SK-N-SH (cell line): ENCODE measurements around the gene KLC4. TPM values are rescaled to one million over a fixed set of nuclear protein-coding genes. Genes with fewer than 3 reads are reported as not detected.

Source experiments
- CTCF ChIA-PET: fragments of 300-600, 350-600 bp; formaldehyde crosslinking; extraction: SDS; loops from one replicate; lab custom pipeline; 2021; lab: Yijun Ruan, JAX
- POLR2A ChIA-PET: fragments of 350-600 bp; sonication (Branson Sonifier 250); formaldehyde crosslinking; extraction: SDS; loops from one replicate; lab custom pipeline; 2020; ENCODE audit warnings: antibody characterized with exemption, inconsistent platforms; lab: Yijun Ruan, JAX
- DNase-seq: peaks from one replicate; pipeline ENCODE4 v3.0.0; 2012
- H2AFZ ChIP-seq: fragments of 200-600 bp; sonication (generic); 2 replicates; pipeline ENCODE4 v1.8.1; 2016; ENCODE audit warnings: antibody characterized with exemption, mild to moderate bottlenecking, low read depth
- H3F3A ChIP-seq: fragments of 200-600 bp; sonication (generic); replicated peaks from 2 replicates; pipeline ENCODE3; 2016; ENCODE audit warnings: antibody characterized with exemption, mild to moderate bottlenecking; ENCODE audit not compliant: insufficient read depth
- H3K27ac ChIP-seq, 2 experiments: fragments of 200-500 bp in 1 of 2; fragments of 200-600 bp in 1 of 2; sonication (Bioruptor generic) in 1 of 2; sonication (generic), shearing (Covaris generic) in 1 of 2; 2 replicates each; pipeline versions ENCODE4 v1.5.1 to v1.6.1; 2014 to 2016; ENCODE audit warnings: low read depth in 2 of 2, inconsistent platforms in 1 of 2, low read length in 1 of 2, mild to moderate bottlenecking in 1 of 2, mixed read lengths in 1 of 2
- H3K27me3 ChIP-seq: fragments of 200-600 bp; sonication (generic), shearing (Covaris generic); 2 replicates; pipeline ENCODE4 v1.6.1; 2016; ENCODE audit warnings: mixed run types; ENCODE audit not compliant: insufficient read depth
- H3K36me3 ChIP-seq, 2 experiments: fragments of 200-500 bp in 1 of 2; fragments of 200-600 bp in 1 of 2; sonication (Bioruptor generic) in 1 of 2; sonication (generic) in 1 of 2; replicated peaks in 1 of 2; 2 replicates each; pipeline versions ENCODE3 to v1.5.1; 2014 to 2016; ENCODE audit warnings: low read length in 1 of 2, mild to moderate bottlenecking in 1 of 2; ENCODE audit not compliant: insufficient read depth in 2 of 2, control insufficient read depth in 1 of 2
- H3K4me1 ChIP-seq, 2 experiments: fragments of 200-500 bp in 1 of 2; fragments of 200-600 bp in 1 of 2; sonication (Bioruptor generic) in 1 of 2; sonication (generic), shearing (Covaris generic) in 1 of 2; 2 replicates each; pipeline versions ENCODE4 v1.5.1 to v1.6.1; 2014 to 2016; ENCODE audit warnings: low read depth in 1 of 2, low read length in 1 of 2, mixed run types in 1 of 2; ENCODE audit not compliant: insufficient read depth in 2 of 2, control insufficient read depth in 1 of 2
- H3K4me2 ChIP-seq: fragments of 200-600 bp; sonication (generic), shearing (Covaris generic); 2 replicates; pipeline ENCODE4 v1.6.1; 2017; ENCODE audit warnings: mixed run types
- H3K4me3 ChIP-seq, 2 experiments: fragments of 200-500 bp in 1 of 2; fragments of 200-600 bp in 1 of 2; sonication (Bioruptor generic) in 1 of 2; sonication (generic), shearing (Covaris generic) in 1 of 2; 2 replicates each; pipeline versions ENCODE4 v1.5.1 to v1.8.1; 2014 to 2016; ENCODE audit warnings: low read depth in 2 of 2, inconsistent platforms in 1 of 2, low read length in 1 of 2, mild to moderate bottlenecking in 1 of 2, mixed read lengths in 1 of 2, moderate library complexity in 1 of 2
- H3K79me2 ChIP-seq: fragments of 200-600 bp; sonication (generic); 2 replicates; pipeline ENCODE4 v1.8.1; 2017; ENCODE audit warnings: mild to moderate bottlenecking; ENCODE audit not compliant: insufficient read depth
- H3K9ac ChIP-seq: fragments of 200-600 bp; sonication (generic); 2 replicates; pipeline ENCODE4 v1.6.1; 2017; ENCODE audit warnings: mixed run types
- H3K9me2 ChIP-seq: fragments of 200-600 bp; sonication (generic); 2 replicates; pipeline ENCODE4 v1.6.1; 2017; ENCODE audit warnings: mixed run types
- H3K9me3 ChIP-seq: fragments of 200-600 bp; sonication (generic); 2 replicates; pipeline ENCODE4 v1.6.1; 2017; ENCODE audit warnings: mixed run types, mild to moderate bottlenecking, moderate library complexity
- H4K20me1 ChIP-seq: fragments of 200-600 bp; sonication (generic); 2 replicates; pipeline ENCODE4 v1.6.1; 2017; ENCODE audit warnings: mild to moderate bottlenecking, mixed run types; ENCODE audit not compliant: insufficient read depth
- CHD2 ChIP-seq: fragments of 150-350 bp; IDR thresholded peaks from 2 replicates; pipeline ENCODE4 v1.6.1; 2018; ENCODE audit warnings: low read length; ENCODE audit not compliant: partially characterized antibody
- ELF1 ChIP-seq: IDR thresholded peaks from 2 replicates; pipeline ENCODE4 v1.4.0; 2012
- EP300 ChIP-seq, 2 experiments: IDR thresholded peaks; 2 replicates each; pipeline versions ENCODE4 v1.4.0 to v1.6.1; 2012; ENCODE audit warnings: borderline replicate concordance in 1 of 2, low read depth in 1 of 2, low read length in 1 of 2
- FOXJ3 ChIP-seq: sonication (generic); formaldehyde crosslinking; IDR thresholded peaks from 2 replicates; pipeline ENCODE4 v1.5.1; 2020; ENCODE audit warnings: mild to moderate bottlenecking, missing genetic modification reagents
- GABPA ChIP-seq: IDR thresholded peaks from 2 replicates; pipeline ENCODE4 v1.4.0; 2012; ENCODE audit warnings: low read depth, mild to moderate bottlenecking
- IRF3 ChIP-seq: fragments of 150-350 bp; IDR thresholded peaks from 2 replicates; pipeline ENCODE4 v1.6.1; 2016; ENCODE audit warnings: mild to moderate bottlenecking, low read depth, low read length
- JUND ChIP-seq: IDR thresholded peaks from 2 replicates; pipeline ENCODE4 v1.4.0; 2012
- MAX ChIP-seq: IDR thresholded peaks from 2 replicates; pipeline ENCODE4 v1.4.0; 2012; ENCODE audit warnings: low read depth
- MEF2A ChIP-seq: IDR thresholded peaks from 2 replicates; pipeline ENCODE4 v1.4.0; 2012; ENCODE audit warnings: low read depth, borderline replicate concordance
- NFIC ChIP-seq: IDR thresholded peaks from 2 replicates; pipeline ENCODE4 v1.4.0; 2012; ENCODE audit warnings: borderline replicate concordance
- NRF1 ChIP-seq: IDR thresholded peaks from 2 replicates; pipeline ENCODE4 v1.6.1; 2012; ENCODE audit warnings: low read depth, mild to moderate bottlenecking, low read length
- POLR2AphosphoS5 ChIP-seq: IDR thresholded peaks from 2 replicates; pipeline ENCODE4 v1.6.1; 2012; ENCODE audit warnings: low read depth, low read length
- RCOR1 ChIP-seq: fragments of 150-350 bp; IDR thresholded peaks from 2 replicates; pipeline ENCODE4 v1.6.1; 2017; ENCODE audit warnings: antibody characterized with exemption, low read length
- RFX5 ChIP-seq: IDR thresholded peaks from 2 replicates; pipeline ENCODE4 v1.6.1; 2012; ENCODE audit warnings: mild to moderate bottlenecking, improper control_type of control experiment, low read length
- RXRA ChIP-seq: IDR thresholded peaks from 2 replicates; pipeline ENCODE4 v1.4.0; 2012; ENCODE audit warnings: low read depth, mild to moderate bottlenecking, borderline replicate concordance
- SIN3A ChIP-seq: IDR thresholded peaks from 2 replicates; pipeline ENCODE4 v1.6.1; 2012; ENCODE audit warnings: low read depth, mild to moderate bottlenecking, low read length, moderate library complexity, borderline replicate concordance
- TAF1 ChIP-seq: IDR thresholded peaks from 2 replicates; pipeline ENCODE4 v1.6.1; 2012; ENCODE audit warnings: low read depth, mild to moderate bottlenecking, low read length, moderate library complexity, borderline replicate concordance
- TCF12 ChIP-seq: IDR thresholded peaks from 2 replicates; pipeline ENCODE4 v1.4.0; 2012
- TEAD4 ChIP-seq: IDR thresholded peaks from 2 replicates; pipeline ENCODE4 v1.4.0; 2012; ENCODE audit warnings: mild to moderate bottlenecking, borderline replicate concordance; ENCODE audit not compliant: insufficient read depth
- YY1 ChIP-seq: IDR thresholded peaks from 2 replicates; pipeline ENCODE4 v1.4.0; 2012; ENCODE audit warnings: low read depth, mild to moderate bottlenecking
- WGBS: methylation state at CpG from one replicate; pipeline ENCODE4 v1.1.6; 2017; ENCODE audit warnings: low lambda C conversion rate; 5-methylcytosine and 5-hydroxymethylcytosine counted together
- polyA plus RNA-seq, 3 experiments: library from polyadenylated mRNA; depleted of rRNA; stranded (reverse); fragments of >200 nt; gene quantifications; 2 replicates each; pipeline ENCODE4 v1.2.3, GENCODE V29; 2012
- TF ChIP-seq, protein P1 (sequence below): fragments of 150-350 bp; IDR thresholded peaks from 2 replicates; pipeline ENCODE4 v1.6.1; 2017; ENCODE audit warnings: antibody characterized with exemption, low read length, low read depth, borderline replicate concordance
- TF ChIP-seq, protein P2 (sequence below): IDR thresholded peaks from 2 replicates; pipeline ENCODE4; 2012

The KLC4 gene
- polyA plus RNA-seq, 1 of the 3 experiments (the other 2 are of a cell fraction) = 17.5 TPM

DNA sequence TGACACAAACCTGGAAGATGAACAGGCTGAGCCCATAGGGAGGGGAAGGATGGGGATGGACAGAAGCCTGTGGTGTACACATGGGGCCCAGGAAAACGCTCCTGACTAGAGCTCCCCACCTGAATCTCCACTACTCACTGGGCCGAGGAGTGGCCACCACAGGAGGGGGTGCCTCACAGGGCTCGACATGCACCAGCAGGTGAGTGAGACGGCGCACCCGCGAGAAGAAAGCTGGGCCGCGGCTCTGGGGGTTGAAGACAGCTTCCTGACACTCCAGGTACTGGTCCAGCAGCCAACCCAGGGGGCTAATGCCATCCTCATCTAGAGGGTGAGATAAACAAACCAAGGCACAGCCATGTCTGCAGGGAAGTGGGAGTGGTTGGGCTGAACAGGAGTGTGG lies 16.1 kb upstream of the KLC4 start (continued):
- TF ChIP-seq GABPA = no peak
- TF ChIP-seq SIN3A = no peak
- TF ChIP-seq TEAD4 = no peak
- no peak for TF ChIP-seq RFX5
- TF ChIP-seq JUND = no peak

- TF ChIP-seq, protein P1, sequence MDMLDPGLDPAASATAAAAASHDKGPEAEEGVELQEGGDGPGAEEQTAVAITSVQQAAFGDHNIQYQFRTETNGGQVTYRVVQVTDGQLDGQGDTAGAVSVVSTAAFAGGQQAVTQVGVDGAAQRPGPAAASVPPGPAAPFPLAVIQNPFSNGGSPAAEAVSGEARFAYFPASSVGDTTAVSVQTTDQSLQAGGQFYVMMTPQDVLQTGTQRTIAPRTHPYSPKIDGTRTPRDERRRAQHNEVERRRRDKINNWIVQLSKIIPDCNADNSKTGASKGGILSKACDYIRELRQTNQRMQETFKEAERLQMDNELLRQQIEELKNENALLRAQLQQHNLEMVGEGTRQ = no peak
- TF ChIP-seq EP300 (IDR thresholded peaks at IDR 0.05; ENCODE audit: borderline replicate concordance in 1 of 2, low read depth in 1 of 2, low read length in 1 of 2) (no peak), TCF12 (no peak), RCOR1 (no peak), YY1 (no peak), MEF2A (no peak), IRF3 (no peak), RXRA (no peak), NRF1 (no peak)
- Histone ChIP-seq H3K79me2 (no peaks in the 10 kb centered on the region; the same call in 1 of the 2 replicates), H4K20me1 (no peaks in the 10 kb centered on the region), H3K27ac (no peak overlapping the region), H3K9me2 (no peaks in the 10 kb centered on the region), H3K4me3 (no peak overlapping the region), H3K9me3 (no peaks in the 10 kb centered on the region), H3K4me2 (no peak overlapping the region), H3K36me3 (peaks cover 18 to 74% of the 10 kb centered on the region in 2 experiments), H3K27me3 (no peaks in the 10 kb centered on the region), H2AFZ (no peak overlapping the region), H3K9ac (no peak overlapping the region), H3K4me1 (no peaks in the 10 kb centered on the region), H3F3A (no peaks in the 10 kb centered on the region)
- CTCF ChIA-PET = interaction anchor here (0.5 to 1.2 kb wide), 4 partner anchors 9 to 97 kb away, joined by 3 read pairs; partner anchors contain the start of gene CUL7
- DNase-seq = no peak
- 93% methylated on average over 5 of the region's 11 CpGs for WGBS
- POLR2A ChIA-PET = no interaction called here
These were observed 14.0 kb upstream of the KLC4 start for GRCh38 chr6:43045371-43045930.

DNA sequence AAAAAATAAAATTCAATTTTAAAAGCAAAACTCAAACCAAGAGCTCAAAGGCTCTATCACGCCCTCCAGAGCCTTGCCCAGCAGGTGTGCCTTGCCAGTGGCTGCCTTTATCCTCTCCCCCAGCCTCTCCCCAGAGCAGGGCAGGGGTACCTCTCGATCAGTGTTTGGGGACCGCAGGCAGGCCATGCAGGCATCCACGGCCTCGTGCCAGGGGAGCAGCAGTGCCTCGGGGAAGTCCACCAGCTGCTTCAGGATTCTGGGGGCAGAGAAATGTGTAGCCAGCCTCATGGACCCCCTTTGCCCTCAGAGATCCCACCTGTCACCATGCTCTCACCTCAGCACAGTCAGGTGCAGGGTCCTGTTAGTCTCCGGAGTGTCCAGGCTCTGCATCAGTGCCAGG lies 11.4 kb upstream of the KLC4 start:
- H3F3A ChIP-seq = no peaks in the 10 kb centered on the region
- H3K9ac ChIP-seq = no peak overlapping the region
- DNase-seq = no peak
- H2AFZ ChIP-seq = no peak overlapping the region
- H3K9me3 ChIP-seq = no peaks in the 10 kb centered on the region
- POLR2A ChIA-PET = no interaction called here
- H3K27ac ChIP-seq = no peak overlapping the region
- peaks cover 22% of the 10 kb centered on the region for H3K79me2 ChIP-seq
- no peak overlapping the region for H3K4me2 ChIP-seq
- no peaks in the 10 kb centered on the region for H4K20me1 ChIP-seq
- WGBS = 93% methylated on average over 6 of the region's 7 CpGs
- no peaks in the 10 kb centered on the region for H3K9me2 ChIP-seq
- H3K36me3 ChIP-seq = peaks cover 14 to 68% of the 10 kb centered on the region in 2 experiments
- H3K4me1 ChIP-seq = peaks cover 8 to 21% of the 10 kb centered on the region in 2 experiments; a peak in 3 of 4 replicates
- no peak overlapping the region for H3K4me3 ChIP-seq
- CTCF ChIA-PET = interaction anchor here (0.6 to 1.5 kb wide), 2 partner anchors 96 to 449 kb away, joined by 3 to 5 read pairs; no protein-coding TSS in a partner anchor
- H3K27me3 ChIP-seq = no peaks in the 10 kb centered on the region
- TF ChIP-seq ELF1 (no peak), TEAD4 (no peak), RCOR1 (no peak), TAF1 (no peak), JUND (no peak), FOXJ3 (CRISPR knock-in tag) (no peak), EP300 (IDR thresholded peaks at IDR 0.05; ENCODE audit: borderline replicate concordance in 1 of 2, low read depth in 1 of 2, low read length in 1 of 2) (no peak), NFIC (no peak), IRF3 (no peak), POLR2AphosphoS5 (no peak), NRF1 (no peak), SIN3A (no peak), MAX (no peak), TCF12 (no peak), CHD2 (no peak), GABPA (no peak)
- TF ChIP-seq, protein P2, sequence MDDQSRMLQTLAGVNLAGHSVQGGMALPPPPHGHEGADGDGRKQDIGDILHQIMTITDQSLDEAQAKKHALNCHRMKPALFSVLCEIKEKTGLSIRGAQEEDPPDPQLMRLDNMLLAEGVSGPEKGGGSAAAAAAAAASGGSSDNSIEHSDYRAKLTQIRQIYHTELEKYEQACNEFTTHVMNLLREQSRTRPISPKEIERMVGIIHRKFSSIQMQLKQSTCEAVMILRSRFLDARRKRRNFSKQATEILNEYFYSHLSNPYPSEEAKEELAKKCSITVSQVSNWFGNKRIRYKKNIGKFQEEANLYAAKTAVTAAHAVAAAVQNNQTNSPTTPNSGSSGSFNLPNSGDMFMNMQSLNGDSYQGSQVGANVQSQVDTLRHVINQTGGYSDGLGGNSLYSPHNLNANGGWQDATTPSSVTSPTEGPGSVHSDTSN = no peak
